Left lobe of liver (tissue), 2 donors: ENCODE measurements around the gene RGS14. TPM values are rescaled to one million over a fixed set of nuclear protein-coding genes. Genes with fewer than 3 reads are reported as not detected.

Experiments
- ATAC-seq: fragments of 200-7000 bp; cut with Tn5 transposase; one replicate; pipeline ENCODE4 v1.9.1; 2020; ENCODE audit warnings: mild to moderate bottlenecking, moderate library complexity
- DNase-seq: peaks from one replicate; pipeline ENCODE4 v3.0.0-alpha.2; 2020; ENCODE audit warnings: low spot score
- total RNA-seq: library from RNA; stranded (reverse); gene quantifications from one replicate; pipeline ENCODE4 v1.2.1, GENCODE V29; 2021
- donor health status: DM: no; HTN: no; CAD: no; lungs with moderate emphysema.
- donor health status: DM: no; HTN: yes; CAD: no.

RGS14 gene
- total RNA-seq, 1 donor from 2014 or later = 34.6 TPM

GRCh38 chr5:177362610-177363507 lies 5.1 kb downstream of the RGS14 start:
- peak; percentile 63 for ATAC-seq
- peak; percentile 81 for DNase-seq

DNA sequence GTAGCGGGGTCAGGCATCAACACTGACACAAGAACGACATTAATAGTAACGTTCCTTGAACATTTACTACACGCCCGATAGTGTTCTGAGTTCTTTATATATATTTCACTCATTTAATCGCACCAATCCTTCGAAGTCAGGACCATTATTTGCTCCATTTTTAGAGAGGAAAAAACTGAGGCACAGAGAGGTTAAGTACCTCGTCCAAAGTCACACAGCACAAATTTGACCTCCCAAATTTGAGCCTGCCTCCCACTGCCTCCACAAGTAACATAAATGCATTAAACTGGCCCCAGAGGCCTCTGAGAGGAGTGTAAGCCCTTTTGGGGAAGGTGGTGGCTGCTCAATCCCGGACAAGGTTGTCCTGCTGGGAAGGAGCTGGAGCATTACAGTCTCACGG lies 5.8 kb downstream of the RGS14 start:
- no peak for DNase-seq
- ATAC-seq = no peak

GRCh38 chr5:177364159-177364962 lies 6.6 kb downstream of the RGS14 start:
- ATAC-seq (no peak), DNase-seq (no peak)

DNA sequence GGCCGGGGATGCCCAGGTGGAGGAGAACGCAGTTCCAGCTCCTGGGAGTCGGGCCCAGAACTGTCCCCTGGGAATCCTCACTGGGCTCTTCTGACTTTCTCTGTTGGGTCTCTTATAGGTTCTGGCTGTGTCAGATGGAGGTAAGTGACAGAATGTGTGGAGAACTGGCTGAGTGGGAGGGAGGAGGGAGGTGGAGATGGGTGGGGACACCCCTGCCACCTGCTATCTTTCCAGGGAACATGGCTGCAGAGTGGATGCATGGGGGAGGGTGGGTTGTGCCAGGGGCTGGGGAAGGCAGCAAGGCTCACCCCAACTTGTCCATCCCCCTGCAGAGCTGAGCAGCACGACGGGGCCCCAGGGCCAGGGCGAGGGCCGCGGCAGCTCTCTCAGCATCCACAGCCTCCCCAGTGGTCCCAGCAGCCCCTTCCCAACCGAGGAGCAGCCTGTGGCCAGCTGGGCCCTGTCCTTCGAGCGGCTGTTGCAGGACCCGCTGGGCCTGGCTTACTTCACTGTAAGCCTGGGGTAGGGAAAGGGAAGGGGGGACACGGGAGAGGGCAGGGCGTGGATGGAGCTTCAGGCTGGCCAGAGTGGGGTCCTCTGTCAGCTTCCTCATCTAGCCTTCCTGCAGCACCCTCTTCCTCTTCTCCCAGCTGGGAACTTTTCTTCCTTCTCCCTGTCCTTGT lies 8.3 kb downstream of the RGS14 start:
- ATAC-seq (no peak), DNase-seq (no peak)

DNA sequence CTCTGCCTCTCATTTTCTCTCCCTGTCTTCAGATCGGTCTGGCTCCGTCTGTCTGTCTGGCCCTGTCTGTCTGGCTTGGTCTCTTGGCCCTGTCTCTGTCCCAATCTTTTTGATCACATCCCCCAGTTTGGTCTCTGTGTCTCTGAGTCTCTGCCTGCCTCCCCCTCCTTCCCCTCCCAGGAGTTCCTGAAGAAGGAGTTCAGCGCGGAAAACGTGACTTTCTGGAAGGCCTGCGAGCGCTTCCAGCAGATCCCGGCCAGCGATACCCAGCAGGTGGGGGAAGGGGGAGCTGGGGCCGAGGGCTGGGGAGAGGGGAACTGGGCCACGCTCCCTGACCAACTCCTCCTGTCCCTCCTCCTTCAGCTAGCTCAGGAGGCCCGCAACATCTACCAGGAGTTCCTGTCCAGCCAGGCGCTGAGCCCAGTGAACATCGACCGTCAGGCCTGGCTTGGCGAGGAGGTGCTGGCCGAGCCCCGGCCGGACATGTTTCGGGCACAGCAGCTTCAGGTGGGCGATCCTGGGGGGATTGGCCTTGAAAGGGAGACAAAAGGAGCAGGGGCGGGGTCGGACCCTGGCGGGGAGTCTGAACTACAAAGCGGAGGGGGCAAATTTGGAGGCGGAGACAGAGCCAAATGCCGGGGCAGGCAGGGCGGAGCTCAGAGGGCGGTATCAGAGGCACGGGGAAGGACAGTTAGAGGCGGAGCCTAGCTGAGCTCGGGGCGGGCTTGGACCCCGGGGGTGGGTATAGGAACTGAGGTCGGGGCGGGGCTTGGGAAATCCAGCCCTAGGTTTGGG lies 9.0 kb downstream of the RGS14 start:
- DNase-seq = peak; percentile 95
- ATAC-seq = peak; percentile 67

GRCh38 chr5:177367323-177367848 lies 9.7 kb downstream of the RGS14 start:
- ATAC-seq (peak; percentile 0), DNase-seq (no peak)

- ATAC-seq (no peak), DNase-seq (peak; percentile 63)
Observed at GRCh38 chr5:177367981-177368868, 10.5 kb downstream of the RGS14 start.

DNA sequence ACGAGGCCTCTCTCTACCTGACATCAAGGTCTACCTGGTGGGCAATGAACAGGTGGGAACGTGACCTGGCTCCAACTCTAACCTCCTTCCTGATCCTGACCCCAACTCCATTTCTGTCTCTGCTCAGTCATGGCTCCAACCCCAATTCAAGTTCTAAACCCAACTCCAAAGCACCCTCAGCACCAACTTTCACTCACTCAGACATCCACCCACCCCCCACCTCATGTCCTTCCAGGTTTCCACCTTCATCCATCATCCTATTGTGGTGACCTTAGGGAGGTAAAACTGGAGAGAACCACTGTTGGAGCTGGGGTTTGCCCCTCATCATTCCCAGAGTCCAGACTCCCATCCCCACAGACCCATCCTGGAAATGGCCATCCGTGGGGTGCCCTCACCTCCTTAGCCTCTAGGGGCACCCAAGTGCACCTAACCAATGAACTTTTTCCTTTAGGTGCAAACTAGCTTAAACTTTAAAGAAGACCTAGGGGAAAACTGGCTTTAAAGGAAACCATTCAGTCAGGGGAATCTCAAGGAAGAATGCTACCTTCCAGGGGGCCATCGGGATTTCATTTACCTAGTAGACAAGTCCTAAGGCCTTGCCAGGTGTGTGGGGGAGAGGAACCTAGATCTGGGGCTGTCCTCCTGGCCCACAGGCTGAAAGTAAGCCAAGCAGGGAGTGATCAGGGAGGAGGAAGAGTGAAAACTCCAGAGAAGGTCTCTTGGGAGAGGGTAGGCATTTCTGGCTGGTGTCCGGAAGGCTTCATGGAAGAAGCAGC lies 11.3 kb downstream of the RGS14 start:
- DNase-seq (no peak), ATAC-seq (no peak)

- DNase-seq = peak; percentile 68
Observed at GRCh38 chr5:177369645-177370440, 12.1 kb downstream of the RGS14 start.

GRCh38 chr5:177370488-177371119 lies 12.9 kb downstream of the RGS14 start:
- peak; percentile 64 for ATAC-seq
- peak; percentile 98 for DNase-seq

More at GRCh38 chr5:177369645-177370440, 12.1 kb downstream of the RGS14 start:
- peak; percentile 6 for ATAC-seq

DNA sequence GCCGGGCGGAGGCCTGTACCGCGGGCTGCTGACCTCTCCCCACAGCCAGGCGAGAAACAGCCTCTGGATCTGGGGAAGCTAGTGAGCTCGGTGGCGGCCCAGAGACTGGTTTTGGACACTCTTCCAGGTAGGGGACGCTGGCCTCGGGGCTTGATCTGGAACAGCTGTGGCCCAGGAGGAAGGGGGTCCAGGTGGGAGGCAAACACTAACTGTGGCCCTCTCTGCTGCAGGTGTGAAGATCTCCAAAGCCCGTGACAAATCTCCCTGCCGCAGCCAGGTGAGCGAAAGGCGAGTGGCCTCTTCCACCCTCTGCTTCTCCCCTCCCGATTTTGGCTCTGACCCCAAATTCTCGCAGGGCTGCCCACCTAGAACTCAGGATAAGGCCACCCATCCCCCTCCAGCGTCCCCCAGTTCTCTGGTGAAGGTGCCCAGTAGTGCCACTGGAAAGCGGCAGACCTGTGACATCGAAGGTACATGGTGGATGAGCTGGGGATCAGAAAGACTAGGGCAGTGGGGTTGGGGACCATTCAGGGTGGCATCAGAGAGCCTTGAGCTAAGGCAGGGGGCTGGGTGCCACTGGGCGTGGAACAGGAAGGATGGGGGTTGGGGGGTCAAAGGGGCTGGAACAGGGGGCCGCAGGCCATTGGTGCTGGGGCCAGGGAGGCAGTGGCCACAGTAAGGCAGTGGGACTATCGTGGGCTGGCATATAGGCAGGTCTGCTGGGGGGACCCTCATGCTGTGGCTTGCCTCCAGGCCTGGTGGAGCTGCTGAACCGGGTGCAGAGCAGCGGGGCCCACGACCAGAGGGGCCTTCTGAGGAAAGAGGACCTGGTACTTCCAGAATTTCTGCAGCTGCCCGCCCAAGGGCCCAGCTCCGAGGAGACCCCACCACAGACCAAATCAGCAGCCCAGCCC lies 13.7 kb downstream of the RGS14 start:
- DNase-seq = no peak
- no peak for ATAC-seq

- DNase-seq = peak; percentile 68
- ATAC-seq = peak; percentile 1
Observed at GRCh38 chr5:177372034-177372896, 14.5 kb downstream of the RGS14 start.

DNA sequence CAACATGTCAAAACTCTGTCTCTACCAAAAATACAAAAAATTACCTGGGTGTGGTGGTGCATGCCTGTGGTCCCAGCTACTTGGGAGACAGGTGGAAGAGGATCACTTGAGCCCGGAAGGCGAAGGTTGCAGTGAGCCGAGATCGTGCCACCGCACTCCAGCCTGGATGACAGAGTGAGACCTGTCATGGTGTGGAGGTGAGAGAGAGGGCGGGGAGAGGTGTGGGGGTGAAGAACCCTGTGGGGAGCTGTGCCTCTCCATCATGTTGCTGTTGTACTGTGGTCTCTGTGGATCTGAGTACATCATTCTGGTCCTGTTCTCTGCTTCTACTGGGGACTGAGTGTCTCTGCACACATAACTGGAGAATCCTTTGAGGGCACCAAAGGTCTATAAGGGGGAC lies 15.2 kb downstream of the RGS14 start:
- ATAC-seq = no peak
- DNase-seq = no peak

DNA sequence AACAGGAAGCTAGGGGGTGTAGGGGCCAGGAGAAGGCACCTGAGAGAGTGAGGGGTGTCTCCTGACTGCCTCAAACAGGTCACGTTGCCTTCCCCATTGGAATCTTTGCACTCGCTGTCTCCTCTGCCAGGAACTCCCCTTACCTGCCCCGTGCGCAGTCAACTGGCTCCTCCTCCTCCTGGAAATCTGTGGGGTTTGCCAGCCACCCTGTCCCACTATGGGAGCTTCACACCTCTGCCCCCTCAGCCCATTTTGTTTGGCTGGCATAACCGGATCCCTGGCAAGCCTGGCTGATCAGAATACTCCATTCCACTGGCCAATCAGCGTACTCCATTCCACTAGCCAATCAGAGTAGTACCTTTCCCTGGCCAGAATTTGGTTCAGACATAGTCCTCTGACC lies 16.1 kb downstream of the RGS14 start:
- ATAC-seq = peak; percentile 48

GRCh38 chr5:177374211-177374610 lies 16.5 kb downstream of the RGS14 start:
- ATAC-seq (no peak), DNase-seq (no peak)

More for the DNA sequence above, 16.1 kb downstream of the RGS14 start:
- peak; percentile 96 for DNase-seq
